Medulla oblongata (tissue), 1 donor: Measurements from ENCODE around the gene ABHD15.

Source experiments
- DNase-seq: peaks from one replicate; pipeline ENCODE4 v3.0.0-alpha.2; 2015; ENCODE audit errors: extremely low spot score

The ABHD15 gene

GRCh38 chr17:29566473-29567303 lies at the start of gene ABHD15:
Gene ABHD15 (minus strand): TSS chr17:29567037. CDS start chr17:29566966, 71 bp downstream.
- no peak for DNase-seq

DNA sequence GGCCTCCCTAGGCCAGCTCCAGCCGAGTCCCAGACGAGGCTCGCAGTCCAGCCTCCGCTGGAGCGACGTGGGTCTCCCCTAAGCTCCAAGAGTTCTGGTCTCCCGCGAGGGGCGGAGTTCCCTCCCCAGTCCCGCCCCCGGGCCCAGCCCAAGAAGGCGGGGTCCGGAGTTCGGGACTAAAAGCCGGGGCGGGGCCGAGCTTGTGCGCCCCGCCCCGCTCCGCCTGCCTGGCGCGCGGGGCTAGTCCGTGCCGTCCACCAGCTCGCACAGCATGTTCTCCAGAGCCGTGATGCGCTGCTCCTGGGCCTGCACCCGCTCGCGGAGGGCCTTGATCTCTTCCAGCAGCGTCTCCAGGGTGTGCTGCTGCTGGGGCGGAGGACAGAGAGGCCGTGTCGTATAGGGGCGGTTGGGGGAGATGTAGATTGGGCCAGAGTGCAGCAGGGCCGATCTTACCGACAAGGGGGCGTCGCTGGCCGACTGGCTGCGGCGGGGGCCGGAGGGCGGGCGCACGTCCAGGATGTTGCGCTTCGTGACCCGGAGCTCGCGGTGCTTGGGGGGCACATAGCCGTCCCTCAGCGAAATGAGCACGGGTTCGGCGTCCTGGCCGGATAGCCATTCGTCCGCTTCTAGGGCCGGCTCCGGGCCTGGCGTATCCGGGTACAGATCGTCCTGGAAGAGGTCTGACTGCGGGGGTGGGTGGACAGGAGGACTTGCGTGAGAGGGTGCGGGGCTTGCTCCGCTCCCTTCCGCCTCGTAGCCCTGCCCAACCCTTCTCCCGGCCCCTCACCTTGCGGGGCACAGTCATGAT lies 48.9 kb upstream of the ABHD15 start:
- DNase-seq, result peak; percentile 97

DNA sequence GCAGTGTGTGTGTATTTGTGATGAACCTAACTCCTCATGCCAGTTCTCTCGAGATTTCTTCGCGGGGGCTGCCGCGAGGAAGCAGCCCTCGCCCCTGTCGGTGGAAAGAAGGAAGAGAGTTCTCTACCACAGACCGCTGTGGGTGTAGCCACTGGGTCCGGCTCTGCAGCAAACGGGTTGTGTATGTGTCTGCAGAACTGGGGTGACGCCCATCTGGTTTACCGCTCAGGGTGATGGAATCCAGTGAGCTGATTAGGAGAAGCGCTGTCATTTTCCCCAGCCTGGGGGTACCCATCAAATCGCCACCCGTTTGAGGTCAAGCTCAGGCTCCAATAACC lies 48.2 kb upstream of the ABHD15 start:
- DNase-seq, result no peak

- DNase-seq, result peak; percentile 80
Measured at GRCh38 chr17:29614349-29615047, 47.7 kb upstream of the ABHD15 start.

GRCh38 chr17:29613856-29614255 lies 47.0 kb upstream of the ABHD15 start:
- DNase-seq, result no peak

- peak; percentile 91 for DNase-seq
Measured at GRCh38 chr17:29613352-29613837, 46.6 kb upstream of the ABHD15 start.

DNA sequence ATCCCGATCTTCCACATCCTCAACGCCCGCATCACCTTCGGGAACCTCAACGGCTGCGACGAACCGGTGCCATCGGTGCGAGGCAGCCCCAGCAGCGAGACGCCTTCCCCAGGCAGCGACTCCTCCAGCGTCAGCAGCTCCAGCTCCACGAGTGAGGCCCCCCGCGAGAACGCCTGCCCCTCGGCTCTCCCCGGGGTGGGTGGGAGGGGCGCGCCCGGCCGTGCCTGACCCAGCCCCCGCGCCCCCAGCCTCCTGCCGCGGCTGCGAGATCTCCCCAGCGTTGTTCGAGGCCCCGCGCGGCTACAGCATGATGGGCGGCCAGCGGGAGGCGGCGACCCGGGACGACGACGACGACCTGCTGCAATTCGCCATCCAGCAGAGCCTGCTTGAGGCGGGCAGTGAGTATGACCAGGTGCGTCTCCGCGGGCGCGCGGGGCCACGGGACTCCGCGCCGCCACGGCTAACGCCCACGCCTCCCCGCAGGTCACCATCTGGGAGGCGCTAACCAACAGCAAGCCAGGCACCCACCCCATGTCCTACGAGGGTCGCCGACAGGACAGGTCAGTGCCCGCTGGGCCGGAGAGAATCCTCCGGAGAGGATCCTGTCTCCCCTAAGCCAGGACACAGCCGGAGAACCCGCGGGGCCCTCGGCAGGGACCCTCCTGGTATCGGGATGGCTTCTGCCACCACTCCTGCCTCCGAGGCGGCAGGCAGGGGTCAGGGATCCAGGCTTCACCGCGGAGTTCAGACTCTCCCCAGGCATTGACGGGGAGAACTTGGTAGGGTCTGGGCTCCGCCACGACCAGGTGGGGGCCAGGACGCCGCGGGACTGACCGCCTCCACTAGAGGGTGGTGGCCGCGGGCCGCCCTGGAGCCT lies 45.8 kb upstream of the ABHD15 start:
- no peak for DNase-seq

- no peak for DNase-seq
Measured at GRCh38 chr17:29612094-29612403, 45.2 kb upstream of the ABHD15 start.

- DNase-seq, result no peak
Measured at GRCh38 chr17:29611351-29612093, 44.7 kb upstream of the ABHD15 start.

GRCh38 chr17:29610395-29610794 lies 43.6 kb upstream of the ABHD15 start:
- no peak for DNase-seq

GRCh38 chr17:29608986-29609385 lies 42.1 kb upstream of the ABHD15 start:
- DNase-seq, result no peak

GRCh38 chr17:29607557-29608195 lies 40.8 kb upstream of the ABHD15 start:
- no peak for DNase-seq

GRCh38 chr17:29603109-29603674 lies 36.4 kb upstream of the ABHD15 start:
- no peak for DNase-seq

DNA sequence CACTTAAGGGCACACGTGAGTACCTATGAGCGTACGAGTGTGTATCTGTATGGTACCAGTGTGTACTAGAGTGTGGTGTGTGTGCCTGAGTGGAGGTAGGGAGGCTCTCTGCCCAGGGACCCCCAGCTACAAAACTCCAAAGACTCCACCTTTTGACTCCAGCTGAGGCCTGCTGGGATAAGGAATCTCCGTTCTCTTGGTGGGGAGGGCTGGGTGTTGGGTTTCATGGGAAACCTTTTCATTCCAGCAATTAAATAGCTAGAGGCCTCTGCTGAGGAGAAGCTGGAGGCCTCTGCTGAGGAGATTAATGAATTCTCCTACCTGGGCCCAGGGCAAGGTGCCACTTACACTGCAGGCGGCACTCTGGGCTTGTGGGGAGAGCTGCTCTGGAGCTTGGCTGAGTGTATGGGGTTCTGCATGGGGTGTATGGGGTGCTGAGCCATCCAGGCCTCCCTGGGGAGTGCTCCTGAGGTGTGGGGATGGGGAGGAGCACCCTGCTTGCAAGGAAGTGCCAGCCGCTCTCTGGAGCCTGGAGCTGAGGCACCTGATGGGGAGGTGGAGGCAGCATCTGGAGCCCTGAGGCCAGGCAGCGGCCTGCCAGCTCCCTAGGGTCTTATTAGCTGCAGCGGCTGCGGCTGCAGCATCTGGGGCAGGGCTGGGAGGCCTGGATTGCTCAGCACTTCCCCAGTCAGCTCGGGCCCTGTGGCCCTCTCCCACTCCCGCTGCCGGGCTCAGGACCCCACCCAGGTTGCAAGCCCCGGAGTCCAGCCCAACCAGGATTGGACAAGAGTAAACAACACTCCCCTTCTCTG lies 30.7 kb upstream of the ABHD15 start:
- no peak for DNase-seq

DNA sequence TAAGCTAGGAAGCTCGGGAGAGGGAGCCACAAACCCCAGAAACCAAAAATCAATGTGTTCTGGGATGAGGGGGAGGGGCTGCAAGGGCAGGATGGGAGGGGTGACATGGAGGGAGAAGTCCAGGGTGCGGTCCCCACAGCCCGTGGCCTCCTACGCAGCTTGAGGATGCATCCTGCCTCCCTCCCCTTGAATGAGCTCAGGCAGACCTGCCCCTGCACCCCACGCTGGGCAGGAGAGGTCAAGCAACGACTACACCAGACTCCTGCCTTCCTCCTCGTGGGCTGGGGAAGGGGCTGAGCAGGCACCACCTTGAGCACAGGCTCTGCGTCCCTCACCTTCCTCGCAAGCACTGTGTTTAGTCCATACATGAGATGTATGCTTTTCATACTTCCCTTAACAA lies 30.0 kb upstream of the ABHD15 start:
- DNase-seq, result no peak

DNA sequence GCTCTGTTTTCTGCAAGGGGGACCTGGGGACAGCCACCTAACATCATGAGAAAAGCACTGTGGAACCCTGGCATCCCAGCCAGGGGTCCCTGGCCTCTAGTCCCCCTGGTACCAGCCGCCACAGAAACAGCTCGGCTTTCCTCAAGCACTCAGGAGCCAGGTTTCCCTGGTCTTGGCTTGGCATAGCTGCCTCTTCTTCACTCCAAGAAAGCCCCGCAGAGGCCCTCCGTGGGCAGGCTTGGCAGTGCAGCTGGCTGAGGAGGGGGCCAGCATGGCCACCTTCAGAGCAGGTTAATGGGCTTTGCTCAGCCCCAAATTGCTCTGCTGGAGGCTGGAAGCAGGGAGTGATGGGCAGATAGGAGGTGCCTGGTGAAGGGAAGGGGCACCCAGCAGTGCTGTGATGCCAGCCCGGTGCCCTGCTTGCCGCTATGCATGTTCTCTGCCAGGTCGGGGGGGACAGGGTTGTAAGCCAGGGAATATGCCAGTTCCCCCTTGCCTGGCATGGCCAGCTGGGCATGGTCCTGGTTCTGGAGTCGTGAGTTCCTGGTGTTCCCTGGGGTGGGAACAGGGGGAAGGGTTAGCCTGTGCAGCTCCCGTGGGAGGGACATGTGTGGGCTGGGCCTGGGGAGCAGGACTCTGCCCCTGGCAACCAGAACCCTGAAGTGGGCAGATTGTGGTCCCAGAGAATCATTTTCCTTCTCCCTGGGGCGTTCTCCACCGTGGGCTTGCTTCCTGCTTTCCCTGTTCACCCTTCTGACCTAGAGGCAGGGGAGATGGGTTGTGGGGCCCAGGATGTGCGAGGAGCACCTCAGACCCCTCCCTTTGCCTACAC lies 29.3 kb upstream of the ABHD15 start:
- DNase-seq, result no peak

DNA sequence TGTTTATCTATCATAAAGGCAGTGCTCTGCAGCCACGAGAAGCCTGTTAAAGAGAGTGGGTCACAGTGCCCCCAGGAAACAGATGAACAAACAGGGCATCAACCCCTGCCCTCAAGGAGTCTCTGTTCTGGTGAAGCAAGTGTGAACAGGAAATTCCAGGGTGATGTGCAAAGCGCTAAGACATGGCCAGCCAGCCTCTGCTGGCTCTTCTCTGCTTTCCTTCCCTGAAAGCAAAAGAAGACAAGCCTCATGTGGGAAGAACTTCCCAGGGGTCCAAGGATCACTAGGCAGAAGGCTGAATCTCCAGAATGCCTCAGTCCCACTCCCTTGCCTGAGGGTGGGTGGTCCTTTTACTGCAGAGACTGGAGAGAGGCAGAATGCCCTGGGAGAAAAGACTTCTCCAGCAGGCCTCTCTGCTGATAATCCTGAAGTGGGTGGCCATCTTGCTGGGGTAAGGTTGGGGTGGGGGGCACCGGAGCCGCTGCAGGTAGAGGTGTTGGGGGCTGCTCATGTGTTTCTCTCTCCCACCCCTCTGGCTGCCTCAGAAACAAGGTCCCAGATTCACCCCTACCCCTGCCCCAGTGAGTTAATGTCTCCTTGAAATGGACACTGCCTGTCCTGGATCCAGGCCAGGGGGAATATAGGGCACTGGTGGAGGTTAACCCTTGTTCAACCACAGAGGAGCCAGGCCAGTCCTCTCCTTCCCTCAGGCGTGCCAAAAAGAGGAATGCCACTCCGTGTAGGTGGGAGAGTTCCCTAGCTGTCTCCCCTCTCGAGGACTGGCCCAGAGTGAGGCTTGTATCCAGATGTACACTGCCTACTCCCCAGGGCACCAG lies 28.5 kb upstream of the ABHD15 start:
- DNase-seq, result no peak
